Measurements from ENCODE around the gene FAM83C.

FAM83C gene

DNA sequence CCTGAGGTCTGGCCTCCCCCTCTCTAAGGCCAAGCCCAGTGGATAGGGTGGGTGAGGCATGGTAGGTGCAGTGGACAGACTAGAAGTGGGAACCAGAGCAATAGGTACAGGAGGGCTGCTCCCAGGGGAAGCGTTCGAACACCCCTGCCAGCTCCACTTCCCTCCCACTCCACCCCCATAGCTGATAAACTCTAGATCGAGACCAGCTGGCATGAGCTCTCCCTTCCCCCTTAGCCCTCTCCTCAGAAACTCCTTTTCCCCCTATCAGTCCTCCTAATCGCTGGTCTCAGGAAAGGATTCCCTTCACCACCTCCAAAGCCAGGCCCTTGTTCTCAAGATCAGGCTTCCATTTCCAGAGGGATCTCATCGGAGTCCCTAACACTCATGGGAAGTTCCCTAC lies 6.0 kb upstream of the FAM83C start:
- DNase-seq (ENCODE audit: low spot score) = no peak
- in situ Hi-C loops (cut with MboI; ENCODE audit: low pct_unique_long_range_greater_than_20kb, low sequenced_read_pairs, unreplicated experiment) = no loop called here
- no peak for TF ChIP-seq CTCF (IDR thresholded peaks at IDR 0.05; ENCODE audit: extremely low read depth, insufficient read depth, missing control alignments)

DNA sequence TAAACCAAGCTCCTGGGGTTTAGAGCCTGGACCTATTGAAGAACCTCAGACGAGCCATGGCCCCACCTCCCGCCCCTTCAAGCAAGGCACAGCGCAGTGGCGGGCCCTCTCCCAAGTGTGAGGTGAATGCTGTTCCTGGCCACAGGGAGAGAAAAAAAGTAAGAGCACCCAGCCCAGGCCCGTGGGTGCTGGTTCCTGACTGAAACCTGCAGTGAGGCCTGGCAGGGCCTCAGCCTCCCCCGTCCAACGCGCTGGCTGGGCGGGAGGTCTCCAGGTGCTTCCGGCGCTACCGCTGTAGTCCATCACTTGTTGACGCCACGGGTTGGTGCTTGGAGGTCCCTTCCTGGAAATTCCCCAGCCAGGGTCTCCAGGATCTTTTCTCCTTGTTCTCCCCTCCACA lies 5.5 kb upstream of the FAM83C start:
- TF ChIP-seq CTCF (IDR thresholded peaks at IDR 0.05; ENCODE audit: extremely low read depth, insufficient read depth, missing control alignments) = no peak
- in situ Hi-C loops (cut with MboI; ENCODE audit: low pct_unique_long_range_greater_than_20kb, low sequenced_read_pairs, unreplicated experiment) = no loop called here
- no peak for DNase-seq (ENCODE audit: low spot score)

DNA sequence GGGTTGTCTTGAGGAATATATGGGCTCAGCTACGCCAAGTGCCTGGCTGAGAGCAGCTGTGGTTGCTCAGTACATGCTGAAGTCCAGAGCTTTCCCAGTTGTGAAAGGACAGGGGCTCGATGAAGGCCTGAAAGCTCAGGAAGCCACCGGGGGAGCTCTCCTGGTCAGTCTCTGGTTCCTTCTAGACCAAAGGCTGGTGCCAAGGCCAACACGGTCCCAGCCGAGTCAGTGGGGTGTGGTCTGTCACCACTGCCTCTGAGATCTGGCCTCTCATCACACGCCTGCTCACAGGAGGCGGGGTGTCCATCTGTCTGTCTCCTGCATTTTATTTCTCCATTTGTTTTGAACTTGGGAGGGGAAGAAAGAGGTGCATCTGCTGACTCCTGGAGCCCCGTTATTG lies 4.9 kb upstream of the FAM83C start:
- in situ Hi-C loops (cut with MboI; ENCODE audit: low pct_unique_long_range_greater_than_20kb, low sequenced_read_pairs, unreplicated experiment) = no loop called here
- no peak for TF ChIP-seq CTCF (IDR thresholded peaks at IDR 0.05; ENCODE audit: extremely low read depth, insufficient read depth, missing control alignments)
- DNase-seq (ENCODE audit: low spot score) = no peak

DNA sequence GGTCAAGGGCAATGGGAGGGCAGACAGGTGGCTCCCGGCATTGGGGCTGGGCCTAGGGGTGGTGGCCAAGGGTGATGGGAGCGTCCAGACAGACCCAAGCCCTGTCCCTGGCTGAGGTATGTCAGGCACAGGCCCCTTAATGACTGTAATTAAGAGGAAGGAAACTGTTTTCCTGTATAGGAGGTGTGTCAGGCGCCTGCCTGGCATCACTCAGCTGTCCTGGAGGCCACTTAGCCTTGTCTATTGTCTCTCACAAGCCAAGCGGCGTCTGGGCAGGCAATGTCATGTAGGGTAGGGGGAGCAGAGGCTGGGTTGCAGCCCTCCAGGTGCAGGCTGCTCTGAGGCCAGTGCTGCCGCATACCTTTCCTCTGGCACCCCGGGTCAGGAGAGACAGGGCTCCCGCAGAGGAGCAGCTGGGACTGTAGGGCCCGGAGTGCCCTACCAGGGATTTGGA lies 3.9 kb upstream of the FAM83C start:
- TF ChIP-seq CTCF (IDR thresholded peaks at IDR 0.05; ENCODE audit: extremely low read depth, insufficient read depth, missing control alignments) = no peak
- no peak for DNase-seq (ENCODE audit: low spot score)
- in situ Hi-C loops (cut with MboI; ENCODE audit: low pct_unique_long_range_greater_than_20kb, low sequenced_read_pairs, unreplicated experiment) = no loop called here

- TF ChIP-seq CTCF (IDR thresholded peaks at IDR 0.05; ENCODE audit: extremely low read depth, insufficient read depth, missing control alignments) = no peak
These were observed 3.4 kb upstream of the FAM83C start for GRCh38 chr20:35295674-35296073.

GRCh38 chr20:35295058-35295457 lies 2.8 kb upstream of the FAM83C start:
- no peak for TF ChIP-seq CTCF (IDR thresholded peaks at IDR 0.05; ENCODE audit: extremely low read depth, insufficient read depth, missing control alignments)
- in situ Hi-C loops (cut with MboI; ENCODE audit: low pct_unique_long_range_greater_than_20kb, low sequenced_read_pairs, unreplicated experiment) = no loop called here
- no peak for DNase-seq (ENCODE audit: low spot score)

More at GRCh38 chr20:35295674-35296073, 3.4 kb upstream of the FAM83C start:
- in situ Hi-C loops (cut with MboI; ENCODE audit: low pct_unique_long_range_greater_than_20kb, low sequenced_read_pairs, unreplicated experiment) = no loop called here
- DNase-seq (ENCODE audit: low spot score) = no peak

DNA sequence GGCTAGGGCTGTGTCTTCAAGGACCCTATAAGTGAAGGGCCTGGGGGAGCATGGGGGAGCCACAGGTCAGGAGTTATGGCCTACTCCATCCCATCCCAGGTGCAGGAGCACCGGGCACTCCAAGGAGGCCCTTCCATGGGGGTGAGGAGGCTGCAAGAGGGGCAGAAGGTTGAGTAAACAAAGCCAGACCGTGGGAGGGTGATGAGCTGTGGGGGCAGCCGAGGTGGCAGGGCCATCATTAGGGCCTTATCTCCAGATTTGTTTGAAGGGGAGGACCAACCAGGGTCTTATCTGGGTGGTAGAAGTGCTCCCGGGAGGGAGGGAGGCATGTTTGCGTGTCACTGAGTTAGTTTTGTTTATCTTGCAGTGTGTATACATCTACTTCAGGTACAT lies 2.1 kb upstream of the FAM83C start:
- TF ChIP-seq CTCF (IDR thresholded peaks at IDR 0.05; ENCODE audit: extremely low read depth, insufficient read depth, missing control alignments) = no peak
- in situ Hi-C loops (cut with MboI; ENCODE audit: low pct_unique_long_range_greater_than_20kb, low sequenced_read_pairs, unreplicated experiment) = no loop called here
- no peak for DNase-seq (ENCODE audit: low spot score)

All from GM13977 (cell line).